Subcutaneous adipose tissue (tissue), 4 donors: ENCODE measurements around the gene FNDC11. TPM values are rescaled to one million over a fixed set of nuclear protein-coding genes. Genes with fewer than 3 reads are reported as not detected.

Experiments
- total RNA-seq, 4 donors: library from RNA; depleted of rRNA; stranded (reverse); fragments of >200 nt; gene quantifications; one replicate each; pipeline ENCODE4 v1.1.0, GENCODE V29; 2016
- TF ChIP-seq, protein P1 (sequence below): fragments of 450-650 bp; IDR thresholded peaks from one replicate; pipeline ENCODE4 v1.5.1; 2016; ENCODE audit warnings: low read depth, mild to moderate bottlenecking, control low read depth, antibody characterized with exemption, moderate library complexity

FNDC11 gene
- total RNA-seq, 4 donors from 2014 or later, result 0.75 TPM; not detected in 3

DNA sequence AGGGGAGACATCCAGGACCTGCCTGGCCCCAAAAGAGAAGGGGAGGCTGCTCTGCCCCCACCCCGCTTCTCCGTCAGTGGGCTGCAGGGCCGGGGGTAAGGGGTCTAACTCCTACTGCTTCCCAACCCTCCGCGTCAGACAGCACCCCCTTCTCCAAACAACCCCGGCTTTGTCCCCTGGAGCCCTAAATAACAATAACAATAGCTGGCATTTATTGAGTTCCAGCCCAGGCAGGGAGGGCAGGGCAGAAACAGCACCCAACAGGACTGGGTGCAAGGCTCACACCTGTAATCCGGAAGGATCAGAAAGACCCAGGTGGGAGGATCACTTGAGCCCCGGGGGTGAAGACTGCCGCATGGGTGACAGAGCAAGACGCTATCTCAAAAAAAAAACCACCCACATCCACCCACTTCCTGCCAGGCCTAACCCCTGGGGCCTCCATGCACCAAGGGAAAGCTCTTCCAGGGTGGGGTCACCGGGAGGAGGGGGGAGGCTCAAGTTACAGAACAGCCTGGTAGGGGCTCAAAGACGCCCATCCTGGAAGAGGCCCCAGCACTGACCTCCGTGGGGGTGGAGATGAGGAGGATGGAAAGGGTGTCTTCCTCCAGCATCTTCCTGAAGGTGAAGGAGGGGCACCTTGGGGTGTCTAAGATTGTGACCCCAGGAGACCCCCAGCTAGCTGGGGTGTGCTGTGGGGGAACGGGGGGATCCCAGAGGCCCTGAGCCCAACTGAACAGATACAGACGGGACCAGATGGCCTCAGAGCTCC is 1.3 kb upstream of the FNDC11 start:
- TF ChIP-seq, protein P1, sequence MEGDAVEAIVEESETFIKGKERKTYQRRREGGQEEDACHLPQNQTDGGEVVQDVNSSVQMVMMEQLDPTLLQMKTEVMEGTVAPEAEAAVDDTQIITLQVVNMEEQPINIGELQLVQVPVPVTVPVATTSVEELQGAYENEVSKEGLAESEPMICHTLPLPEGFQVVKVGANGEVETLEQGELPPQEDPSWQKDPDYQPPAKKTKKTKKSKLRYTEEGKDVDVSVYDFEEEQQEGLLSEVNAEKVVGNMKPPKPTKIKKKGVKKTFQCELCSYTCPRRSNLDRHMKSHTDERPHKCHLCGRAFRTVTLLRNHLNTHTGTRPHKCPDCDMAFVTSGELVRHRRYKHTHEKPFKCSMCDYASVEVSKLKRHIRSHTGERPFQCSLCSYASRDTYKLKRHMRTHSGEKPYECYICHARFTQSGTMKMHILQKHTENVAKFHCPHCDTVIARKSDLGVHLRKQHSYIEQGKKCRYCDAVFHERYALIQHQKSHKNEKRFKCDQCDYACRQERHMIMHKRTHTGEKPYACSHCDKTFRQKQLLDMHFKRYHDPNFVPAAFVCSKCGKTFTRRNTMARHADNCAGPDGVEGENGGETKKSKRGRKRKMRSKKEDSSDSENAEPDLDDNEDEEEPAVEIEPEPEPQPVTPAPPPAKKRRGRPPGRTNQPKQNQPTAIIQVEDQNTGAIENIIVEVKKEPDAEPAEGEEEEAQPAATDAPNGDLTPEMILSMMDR, result no peak

DNA sequence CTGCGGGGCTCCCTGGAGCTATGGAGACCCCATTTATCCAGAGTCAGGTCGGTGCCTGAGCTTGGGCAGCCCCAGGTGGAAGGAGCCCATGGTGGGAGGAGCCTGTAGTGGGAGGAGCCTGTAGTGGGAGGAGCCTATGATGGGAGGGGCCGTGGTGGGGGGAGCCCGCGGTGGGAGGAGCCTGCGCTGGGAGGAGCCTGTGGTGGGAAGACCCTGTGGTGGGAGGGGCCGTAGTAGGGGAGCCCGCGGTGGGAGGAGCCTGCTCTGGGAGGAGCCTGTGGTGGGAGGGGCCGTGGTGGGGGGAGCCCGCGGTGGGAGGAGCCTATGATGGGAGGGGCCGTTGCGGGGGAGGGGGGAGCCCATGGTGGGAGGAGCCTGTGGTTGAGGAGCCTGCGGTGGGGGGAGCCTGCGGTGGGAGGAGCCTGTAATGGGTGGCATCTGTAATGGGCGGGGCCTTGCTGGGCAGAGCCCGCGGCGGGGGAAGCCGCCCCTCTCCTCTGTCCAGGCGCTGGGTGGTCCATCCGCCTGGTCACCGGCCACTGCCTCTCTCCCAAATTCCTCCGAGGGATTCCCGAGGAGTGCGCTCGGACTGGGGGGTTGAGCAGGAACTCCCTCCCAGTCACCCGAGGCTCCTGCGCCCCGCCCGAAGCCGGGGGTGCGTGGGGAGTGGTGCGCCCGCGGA is 567 bp upstream of the FNDC11 start:
- TF ChIP-seq, protein P1, result no peak

DNA sequence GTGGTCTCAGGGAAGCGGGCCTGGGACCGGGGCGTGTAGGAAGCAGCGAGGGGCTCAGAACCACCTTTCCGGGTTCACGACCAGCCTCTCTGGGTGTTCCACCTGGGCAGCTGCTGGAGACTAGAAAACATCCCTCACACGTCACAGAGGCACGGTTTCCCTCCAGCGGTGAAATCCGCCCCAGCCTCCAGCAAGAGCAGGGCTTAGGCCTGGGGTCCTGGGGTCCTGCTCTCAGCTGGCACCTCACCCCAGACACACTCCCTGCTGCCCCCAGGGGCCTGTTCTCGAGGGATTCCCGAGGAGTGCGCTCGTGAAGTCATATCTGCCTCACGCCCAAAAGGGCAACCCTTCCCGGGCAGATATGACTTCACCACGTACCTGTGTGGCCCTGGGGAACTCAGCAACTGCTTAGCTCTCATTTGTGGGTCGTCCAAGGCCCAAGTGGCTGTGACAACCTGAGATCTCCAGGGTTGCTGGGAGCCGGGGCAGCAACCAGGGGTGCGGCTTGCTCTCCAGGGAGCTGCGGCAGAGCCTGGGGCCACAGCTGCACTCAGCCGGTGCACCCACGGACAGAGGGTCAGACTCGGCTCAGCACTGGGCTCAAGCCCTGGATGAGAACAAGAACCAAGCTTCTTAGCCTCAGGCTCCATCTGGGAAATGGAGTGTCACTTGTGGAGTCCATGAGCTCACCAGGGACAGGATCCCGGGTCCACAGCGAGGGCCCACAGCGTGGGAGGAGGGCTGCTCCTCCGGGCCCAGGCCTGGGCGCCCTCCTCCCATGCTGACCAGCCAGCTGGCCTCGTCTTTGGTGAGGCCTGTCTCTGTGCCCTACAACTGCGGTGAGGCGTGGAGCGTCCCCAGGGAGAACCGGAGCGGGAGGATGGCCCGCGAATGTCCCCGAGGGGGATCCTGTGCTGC is 661 bp downstream of the FNDC11 start:
- TF ChIP-seq, protein P1, result no peak

DNA sequence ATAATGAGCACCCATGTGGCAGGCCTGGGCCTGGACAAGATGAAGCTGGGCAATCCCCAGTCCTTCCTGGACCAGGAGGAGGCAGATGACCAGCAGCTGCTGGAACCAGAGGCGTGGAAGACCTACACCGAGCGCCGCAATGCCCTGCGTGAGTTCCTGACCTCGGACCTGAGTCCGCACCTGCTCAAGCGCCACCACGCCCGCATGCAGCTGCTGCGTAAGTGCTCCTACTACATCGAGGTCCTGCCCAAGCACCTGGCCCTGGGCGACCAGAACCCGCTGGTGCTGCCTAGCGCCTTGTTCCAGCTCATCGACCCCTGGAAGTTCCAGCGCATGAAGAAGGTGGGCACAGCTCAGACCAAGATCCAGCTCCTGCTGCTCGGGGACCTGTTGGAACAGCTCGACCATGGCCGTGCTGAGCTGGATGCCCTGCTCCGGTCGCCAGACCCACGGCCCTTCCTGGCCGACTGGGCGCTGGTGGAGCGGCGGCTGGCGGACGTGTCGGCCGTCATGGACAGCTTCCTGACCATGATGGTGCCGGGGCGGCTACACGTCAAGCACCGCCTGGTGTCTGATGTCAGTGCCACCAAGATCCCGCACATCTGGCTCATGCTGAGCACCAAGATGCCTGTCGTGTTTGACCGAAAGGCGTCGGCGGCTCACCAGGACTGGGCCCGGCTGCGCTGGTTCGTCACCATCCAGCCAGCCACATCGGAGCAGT is 1.9 kb downstream of the FNDC11 start:
- TF ChIP-seq, protein P1, result no peak

DNA sequence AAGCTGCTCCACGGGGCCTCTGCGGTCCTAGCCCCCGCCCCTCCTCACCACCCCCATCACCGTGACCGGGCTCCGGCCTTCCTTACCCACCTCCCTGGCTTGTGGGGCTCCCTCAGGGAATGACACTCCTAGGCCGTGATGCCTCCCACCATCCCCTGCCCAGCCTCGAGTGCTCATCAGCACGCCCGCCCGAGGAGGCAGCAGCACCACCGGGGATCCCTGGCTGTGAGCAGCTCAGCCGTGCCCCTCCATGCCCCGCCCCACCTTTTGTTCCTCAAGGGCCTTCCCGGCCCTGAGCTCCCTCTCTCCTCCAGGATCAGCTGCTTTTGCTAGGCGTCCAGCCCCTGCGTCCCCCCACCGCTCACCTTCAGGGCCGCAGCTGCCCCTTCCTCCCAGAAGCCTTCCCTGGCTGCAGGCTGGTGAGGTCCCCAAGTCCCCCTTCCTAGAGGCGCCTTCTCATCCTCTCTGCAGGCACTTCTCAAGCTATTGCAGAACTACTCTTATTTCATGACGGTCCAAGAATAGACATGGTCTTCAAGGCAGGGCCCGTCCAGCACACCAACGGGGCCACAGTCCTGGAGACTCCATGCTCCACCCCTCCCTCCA is 3.0 kb downstream of the FNDC11 start:
- TF ChIP-seq, protein P1, result no peak

DNA sequence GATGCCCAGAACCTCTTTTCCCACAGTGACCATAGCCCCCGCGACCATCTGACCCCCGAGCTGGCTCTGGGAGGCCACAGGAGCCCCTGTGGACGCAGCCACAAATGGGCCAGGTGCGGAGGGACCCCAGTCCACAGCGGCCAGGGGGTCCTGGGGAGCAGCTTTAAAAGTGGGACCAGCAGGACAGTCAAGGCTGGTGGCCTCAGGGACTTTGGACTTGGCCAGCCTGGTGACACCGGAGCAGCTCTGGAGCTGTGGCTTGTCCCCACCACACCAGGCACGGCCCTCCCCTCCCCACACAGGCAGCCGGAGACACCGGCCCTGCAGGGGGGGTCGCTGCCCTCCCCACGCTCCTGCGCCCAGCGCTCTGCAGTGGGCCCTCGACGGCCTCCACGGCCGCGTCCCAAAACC is 3.5 kb downstream of the FNDC11 start:
- TF ChIP-seq, protein P1, result no peak
